Osteocyte (in vitro differentiated cells): Measurements from ENCODE around the gene DELE1. TPM values are rescaled to one million over a fixed set of nuclear protein-coding genes. Genes with fewer than 3 reads are reported as not detected.
A peak's percentile ranks its signal among the peaks of the same experiment; 100 is the strongest.
"Not testable (repeated sequence)": the region's sequence is repeated elsewhere in the genome, so short reads cannot be mapped to it uniquely, and the experiment has no call there.

ENCODE experiments used
- DNase-seq: peaks from one replicate; pipeline ENCODE4 v3.0.0; 2021; ENCODE audit warnings: mixed read lengths; ENCODE audit not compliant: unreplicated experiment; ENCODE audit errors: extremely low spot score
- H3K27ac Mint-ChIP-seq: one replicate; pipeline ENCODE4 v1.8.0; 2021; ENCODE audit warnings: mild to moderate bottlenecking, mixed read lengths; ENCODE audit not compliant: unreplicated experiment
- H3K27me3 Mint-ChIP-seq: one replicate; pipeline ENCODE4 v1.8.0; 2021; ENCODE audit warnings: mixed read lengths; ENCODE audit not compliant: unreplicated experiment
- H3K36me3 Mint-ChIP-seq: one replicate; pipeline ENCODE4 v1.8.0; 2021; ENCODE audit warnings: mixed read lengths; ENCODE audit not compliant: unreplicated experiment
- H3K4me1 Mint-ChIP-seq: one replicate; pipeline ENCODE4 v1.8.0; 2021; ENCODE audit warnings: mixed read lengths; ENCODE audit not compliant: unreplicated experiment
- H3K4me3 Mint-ChIP-seq: one replicate; pipeline ENCODE4 v1.8.0; 2021; ENCODE audit warnings: mild to moderate bottlenecking, moderate library complexity, mixed read lengths; ENCODE audit not compliant: unreplicated experiment
- H3K9me3 Mint-ChIP-seq: one replicate; pipeline ENCODE4 v1.8.0; 2021; ENCODE audit warnings: mixed read lengths; ENCODE audit not compliant: unreplicated experiment
- total RNA-seq: library from RNA; stranded (reverse); gene quantifications from 2 replicates; pipeline ENCODE4 v1.2.1, GENCODE V29; 2021
- TF ChIP-seq, protein P1 (sequence below): fragments of 200-600 bp; sonication (generic); IDR thresholded peaks from 2 replicates; pipeline ENCODE4 v1.5.0; 2021; ENCODE audit warnings: antibody characterized with exemption, mild to moderate bottlenecking, moderate library complexity

The DELE1 gene
- total RNA-seq, 1 donor from 2014 or later, result 64.1 TPM

GRCh38 chr5:141881886-141882285, 41.8 kb upstream of the DELE1 start:
- Mint-ChIP-seq H3K9me3 (no peaks in the 10 kb centered on the region), H3K4me3 (no peak overlapping the region), H3K36me3 (no peaks in the 10 kb centered on the region), H3K27me3 (peaks cover 75% of the 10 kb centered on the region), H3K27ac (no peak overlapping the region), H3K4me1 (peaks cover 21% of the 10 kb centered on the region)
- peak; percentile 66 for DNase-seq
- TF ChIP-seq, protein P1, sequence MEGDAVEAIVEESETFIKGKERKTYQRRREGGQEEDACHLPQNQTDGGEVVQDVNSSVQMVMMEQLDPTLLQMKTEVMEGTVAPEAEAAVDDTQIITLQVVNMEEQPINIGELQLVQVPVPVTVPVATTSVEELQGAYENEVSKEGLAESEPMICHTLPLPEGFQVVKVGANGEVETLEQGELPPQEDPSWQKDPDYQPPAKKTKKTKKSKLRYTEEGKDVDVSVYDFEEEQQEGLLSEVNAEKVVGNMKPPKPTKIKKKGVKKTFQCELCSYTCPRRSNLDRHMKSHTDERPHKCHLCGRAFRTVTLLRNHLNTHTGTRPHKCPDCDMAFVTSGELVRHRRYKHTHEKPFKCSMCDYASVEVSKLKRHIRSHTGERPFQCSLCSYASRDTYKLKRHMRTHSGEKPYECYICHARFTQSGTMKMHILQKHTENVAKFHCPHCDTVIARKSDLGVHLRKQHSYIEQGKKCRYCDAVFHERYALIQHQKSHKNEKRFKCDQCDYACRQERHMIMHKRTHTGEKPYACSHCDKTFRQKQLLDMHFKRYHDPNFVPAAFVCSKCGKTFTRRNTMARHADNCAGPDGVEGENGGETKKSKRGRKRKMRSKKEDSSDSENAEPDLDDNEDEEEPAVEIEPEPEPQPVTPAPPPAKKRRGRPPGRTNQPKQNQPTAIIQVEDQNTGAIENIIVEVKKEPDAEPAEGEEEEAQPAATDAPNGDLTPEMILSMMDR, result no peak

GRCh38 chr5:141882594-141883183, 41.0 kb upstream of the DELE1 start:
- peak; percentile 59 for DNase-seq
- H3K27ac Mint-ChIP-seq, result no peak overlapping the region
- peaks cover 13% of the 10 kb centered on the region for H3K4me1 Mint-ChIP-seq
- no peaks in the 10 kb centered on the region for H3K36me3 Mint-ChIP-seq
- TF ChIP-seq, protein P1, result no peak
- no peaks in the 10 kb centered on the region for H3K9me3 Mint-ChIP-seq
- no peak overlapping the region for H3K4me3 Mint-ChIP-seq
- H3K27me3 Mint-ChIP-seq, result peaks cover 68% of the 10 kb centered on the region

- TF ChIP-seq, protein P1, result no peak
- H3K27ac Mint-ChIP-seq, result no peak overlapping the region
- no peaks in the 10 kb centered on the region for H3K9me3 Mint-ChIP-seq
- DNase-seq, result peak; percentile 87
- H3K27me3 Mint-ChIP-seq, result peaks cover 66% of the 10 kb centered on the region
- H3K36me3 Mint-ChIP-seq, result no peaks in the 10 kb centered on the region
- no peak overlapping the region for H3K4me3 Mint-ChIP-seq
- H3K4me1 Mint-ChIP-seq, result peaks cover 11% of the 10 kb centered on the region
Observed at GRCh38 chr5:141883184-141883891, 40.3 kb upstream of the DELE1 start.

GRCh38 chr5:141883892-141884318, 39.8 kb upstream of the DELE1 start:
- Mint-ChIP-seq H3K4me3 (no peak overlapping the region), H3K36me3 (no peaks in the 10 kb centered on the region), H3K27me3 (peaks cover 67% of the 10 kb centered on the region), H3K9me3 (no peaks in the 10 kb centered on the region), H3K27ac (no peak overlapping the region), H3K4me1 (peaks cover 6% of the 10 kb centered on the region)
- DNase-seq, result peak; percentile 32
- TF ChIP-seq, protein P1, result no peak

GRCh38 chr5:141889282-141889871, 34.3 kb upstream of the DELE1 start:
- Mint-ChIP-seq H3K36me3 (no peaks in the 10 kb centered on the region), H3K9me3 (no peaks in the 10 kb centered on the region), H3K27me3 (peaks cover 54% of the 10 kb centered on the region), H3K27ac (no peak overlapping the region), H3K4me3 (no peak overlapping the region), H3K4me1 (no peaks in the 10 kb centered on the region)
- TF ChIP-seq, protein P1, result peak; percentile 48
- DNase-seq, result no peak

DNA sequence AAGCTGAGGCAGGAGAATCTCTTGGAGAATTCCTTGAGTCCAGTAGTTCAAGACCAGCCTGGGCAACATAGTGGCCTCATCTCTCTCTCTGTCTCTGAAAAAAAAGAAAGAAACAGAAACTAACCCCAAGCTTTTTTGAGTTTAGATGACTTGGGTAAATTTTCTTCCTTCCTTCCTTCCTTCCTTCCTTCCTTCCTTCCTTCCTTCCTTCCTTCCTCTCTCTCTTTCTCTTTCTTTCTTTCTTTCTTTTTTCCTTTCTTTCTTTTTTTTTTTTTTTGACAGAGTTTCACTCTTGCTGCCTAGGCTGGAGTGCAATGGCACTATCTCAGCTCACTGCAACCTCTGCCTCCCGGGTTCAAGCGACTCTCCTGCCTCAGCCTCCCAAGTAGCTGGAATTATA, 33.2 kb upstream of the DELE1 start:
- not testable (repeated sequence) for H3K4me3 Mint-ChIP-seq, H3K27ac Mint-ChIP-seq, H3K36me3 Mint-ChIP-seq, H3K9me3 Mint-ChIP-seq, H3K4me1 Mint-ChIP-seq, DNase-seq
- H3K27me3 Mint-ChIP-seq, result peaks cover 52% of the 10 kb centered on the region
